PC-9 (cell line): Measurements from ENCODE around the gene RPL29. TPM values are rescaled to one million over a fixed set of nuclear protein-coding genes. Genes with fewer than 3 reads are reported as not detected.

Experiments
- BruUV-seq: library from RNA; stranded (reverse); fragments of 400-500 nt; replicated peaks from 2 replicates; lab custom pipeline; 2021; lab: Mats Ljungman, UMichigan
- CTCF ChIA-PET: fragments of 300-600 bp; sonication (Branson Sonifier 250); formaldehyde crosslinking; loops from one replicate; lab custom pipeline; 2022; ENCODE audit warnings: antibody characterized with exemption; lab: Charles Lee
- POLR2A ChIA-PET: fragments of 300-600 bp; sonication (Branson Sonifier 250); formaldehyde crosslinking; loops from one replicate; lab custom pipeline; 2022; ENCODE audit warnings: antibody characterized with exemption; ENCODE audit not compliant: unreplicated experiment; lab: Charles Lee
- DNase-seq, 2 experiments: peaks; one replicate each; pipeline versions ENCODE4 v3.0.0 to v3.0.0-alpha.2; 2015 to 2022; ENCODE audit warnings: mixed read lengths in 1 of 2
- H2AFZ ChIP-seq: fragments of 200-600 bp; sonication (generic); 2 replicates; pipeline ENCODE4 v1.8.1; 2017; ENCODE audit warnings: antibody characterized with exemption
- H3F3A ChIP-seq: fragments of 200-600 bp; sonication (generic); 2 replicates; pipeline ENCODE4 v1.8.1; 2017; ENCODE audit warnings: antibody characterized with exemption, mild to moderate bottlenecking, low read depth; ENCODE audit not compliant: insufficient read depth
- H3K27ac ChIP-seq: fragments of 200-600 bp; sonication (generic); 2 replicates; pipeline ENCODE4 v1.6.1; 2016; ENCODE audit warnings: mixed run types
- H3K27me3 ChIP-seq: fragments of 200-600 bp; sonication (generic); 2 replicates; pipeline ENCODE4 v1.6.1; 2016; ENCODE audit warnings: low read depth, mixed run types; ENCODE audit not compliant: insufficient read depth
- H3K36me3 ChIP-seq: fragments of 200-600 bp; sonication (generic); 2 replicates; pipeline ENCODE4 v1.6.1; 2016; ENCODE audit warnings: low read depth, mixed run types
- H3K4me1 ChIP-seq: fragments of 200-600 bp; sonication (generic); replicated peaks from 2 replicates; pipeline ENCODE4 v1.6.1; 2016; ENCODE audit warnings: mixed run types; ENCODE audit not compliant: insufficient read depth
- H3K4me2 ChIP-seq: fragments of 200-600 bp; sonication (generic); 2 replicates; pipeline ENCODE4 v1.6.1; 2017; ENCODE audit warnings: mixed run types
- H3K4me3 ChIP-seq: fragments of 200-600 bp; sonication (generic); 2 replicates; pipeline ENCODE4 v1.6.1; 2016; ENCODE audit warnings: mixed run types
- H3K79me2 ChIP-seq: fragments of 200-600 bp; sonication (generic); 2 replicates; pipeline ENCODE4 v1.6.1; 2017; ENCODE audit warnings: low read depth, mixed run types
- H3K9me2 ChIP-seq: fragments of 200-600 bp; sonication (generic); 2 replicates; pipeline ENCODE4 v1.8.1; 2017; ENCODE audit warnings: mild to moderate bottlenecking; ENCODE audit not compliant: insufficient read depth
- H3K9me3 ChIP-seq: fragments of 200-600 bp; sonication (generic); 2 replicates; pipeline ENCODE4 v1.8.1; 2016; ENCODE audit warnings: low read depth; ENCODE audit not compliant: insufficient read depth
- H4K20me1 ChIP-seq: fragments of 200-600 bp; sonication (generic); 2 replicates; pipeline ENCODE4 v1.8.1; 2017; ENCODE audit not compliant: insufficient read depth
- CTCF ChIP-seq: fragments of 200-600 bp; sonication (generic); conservative IDR thresholded peaks from 2 replicates; pipeline ENCODE4 v1.6.1; 2017; ENCODE audit warnings: mixed run types, antibody characterized with exemption, mild to moderate bottlenecking, moderate library complexity
- EZH2 ChIP-seq: fragments of 200-600 bp; sonication (generic); IDR thresholded peaks from 2 replicates; pipeline ENCODE4 v1.8.0; 2017; ENCODE audit warnings: antibody characterized with exemption, low read depth
- intact Hi-C: fragments of 100-400 bp; cut with micrococcal nuclease; formaldehyde crosslinking; loops from one replicate; pipeline ENCODE4 v1.10.0; 2022; ENCODE audit not compliant: unreplicated experiment
- total RNA-seq: library from RNA; stranded (reverse); gene quantifications from 2 replicates; pipeline ENCODE4 v1.2.3, GENCODE V29; 2021

RPL29 gene
- total RNA-seq, 1 experiment from 2014 or later: 1,278 TPM

GRCh38 chr3:52012699-52013098 lies 17.0 kb upstream of the RPL29 start:
- Histone ChIP-seq H3K4me1 (no peaks in the 10 kb centered on the region), H3K9me3 (no peaks in the 10 kb centered on the region), H3K27ac (no peak overlapping the region), H3K27me3 (no peaks in the 10 kb centered on the region), H3K9me2 (no peaks in the 10 kb centered on the region), H2AFZ (no peak overlapping the region), H4K20me1 (no peaks in the 10 kb centered on the region), H3K79me2 (no peaks in the 10 kb centered on the region), H3K36me3 (no peaks in the 10 kb centered on the region), H3K4me3 (no peak overlapping the region), H3F3A (no peaks in the 10 kb centered on the region), H3K4me2 (no peak overlapping the region)
- CTCF ChIA-PET: no interaction called here
- TF ChIP-seq EZH2 (no peak), CTCF (no peak)
- POLR2A ChIA-PET: interaction anchor here (0.9 kb wide), 1 partner anchor 349 kb away, joined by 4 read pairs; no protein-coding TSS in a partner anchor
- DNase-seq: no peak
- no TSS peak for BruUV-seq
- intact Hi-C loops: no loop called here

- H3K4me1 ChIP-seq: no peaks in the 10 kb centered on the region
- H3K27ac ChIP-seq: no peak overlapping the region
- no TSS peak for BruUV-seq
- TF ChIP-seq CTCF (no peak), EZH2 (no peak)
- H4K20me1 ChIP-seq: no peaks in the 10 kb centered on the region
- intact Hi-C loops: no loop called here
- no peaks in the 10 kb centered on the region for H3K79me2 ChIP-seq
- H3K36me3 ChIP-seq: no peaks in the 10 kb centered on the region
- DNase-seq: no peak
- no peaks in the 10 kb centered on the region for H3K9me2 ChIP-seq
- H3K4me2 ChIP-seq: no peak overlapping the region
- no peaks in the 10 kb centered on the region for H3K27me3 ChIP-seq
- no peak overlapping the region for H2AFZ ChIP-seq
- H3K9me3 ChIP-seq: no peaks in the 10 kb centered on the region
- CTCF ChIA-PET: interaction anchor here (0.7 kb wide), 1 partner anchor 30 kb away, joined by 16 read pairs; no protein-coding TSS in a partner anchor
- POLR2A ChIA-PET: no interaction called here
- H3F3A ChIP-seq: no peaks in the 10 kb centered on the region
- H3K4me3 ChIP-seq: no peak overlapping the region
These were observed 14.7 kb upstream of the RPL29 start for GRCh38 chr3:52010431-52010830.

- Histone ChIP-seq H2AFZ (no peak overlapping the region), H3K4me3 (no peak overlapping the region), H3F3A (no peaks in the 10 kb centered on the region), H3K4me1 (no peaks in the 10 kb centered on the region), H3K36me3 (no peaks in the 10 kb centered on the region), H3K9me3 (no peaks in the 10 kb centered on the region), H3K79me2 (no peaks in the 10 kb centered on the region), H4K20me1 (no peaks in the 10 kb centered on the region), H3K27me3 (no peaks in the 10 kb centered on the region), H3K4me2 (no peak overlapping the region), H3K9me2 (no peaks in the 10 kb centered on the region), H3K27ac (no peak overlapping the region)
- no TSS peak for BruUV-seq
- intact Hi-C loops: no loop called here
- no peak for DNase-seq
- no peak for TF ChIP-seq CTCF
- TF ChIP-seq EZH2: no peak
- CTCF ChIA-PET: no interaction called here
- POLR2A ChIA-PET: no interaction called here
These were observed 11.6 kb upstream of the RPL29 start for GRCh38 chr3:52007291-52007690.
